ENCODE data around the gene PSMA7.
"Not testable (repeated sequence)": the region's sequence is repeated elsewhere in the genome, so short reads cannot be mapped to it uniquely, and the experiment has no call there.

PSMA7 gene

DNA sequence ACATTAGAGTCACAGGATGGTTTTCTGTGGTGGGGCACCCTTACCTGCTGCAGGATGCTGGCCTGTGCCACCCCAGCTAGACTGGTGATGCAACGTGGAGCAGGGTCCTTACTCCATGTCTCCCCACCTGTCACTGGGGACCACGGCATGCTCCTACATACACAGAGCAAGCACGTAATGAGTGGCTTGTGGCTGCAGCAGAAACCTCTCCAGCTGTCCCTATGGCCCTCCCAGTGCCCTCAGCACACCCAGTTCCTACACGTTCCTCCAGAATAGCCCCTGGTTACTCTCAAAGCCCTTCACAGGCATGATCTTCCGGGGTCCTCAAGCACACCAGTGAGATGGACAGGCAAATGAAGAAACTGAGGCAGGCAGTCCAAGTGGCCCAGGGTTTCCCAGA, 24.1 kb downstream of the PSMA7 start:
- DNase-seq, result no peak

DNA sequence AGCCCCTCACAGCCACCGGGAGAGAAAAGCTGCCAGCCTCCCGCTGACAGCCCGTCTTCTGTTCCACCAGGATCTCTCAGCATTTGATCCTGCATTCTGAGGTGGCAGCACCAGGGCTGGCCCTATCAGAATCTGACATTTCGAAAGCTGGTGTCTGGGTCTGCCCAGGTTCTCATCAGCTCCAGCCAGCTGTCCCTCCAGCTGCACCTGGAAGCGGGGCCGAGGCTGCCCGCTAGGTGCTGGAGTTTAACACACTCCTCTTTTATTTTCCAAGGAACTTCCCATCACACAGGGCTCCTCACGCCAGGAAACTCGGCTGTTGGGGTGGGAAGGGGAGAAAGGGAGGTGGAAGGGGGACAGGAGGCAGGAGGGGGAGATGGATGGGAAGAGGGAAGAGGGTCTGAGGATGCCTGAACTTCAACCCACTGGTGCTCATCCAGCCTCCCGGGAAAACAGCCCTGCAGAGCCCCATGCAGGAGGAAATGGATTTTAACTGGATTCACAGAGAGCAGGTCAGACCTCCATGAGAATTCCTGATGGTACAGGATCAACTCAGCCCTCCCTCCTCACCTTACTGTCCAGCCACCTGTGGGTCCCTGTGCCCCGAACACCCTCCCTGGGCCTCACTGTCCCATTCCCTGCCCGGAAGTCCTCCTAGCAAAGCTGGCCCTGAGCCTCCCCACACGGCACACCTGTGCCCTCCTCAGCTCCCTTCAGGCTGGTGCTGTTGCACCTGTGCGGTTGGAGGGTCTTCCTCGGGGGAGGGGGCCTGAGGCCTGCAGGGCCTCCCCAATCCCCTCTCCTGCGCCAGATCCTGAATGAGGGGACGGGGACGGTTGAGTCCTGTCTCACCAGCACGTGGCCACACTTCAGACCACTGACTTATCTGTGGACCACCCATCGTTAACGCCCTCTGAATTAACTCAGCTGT, 24.8 kb downstream of the PSMA7 start:
- no peak for DNase-seq

GRCh38 chr20:62117658-62118057, 25.5 kb downstream of the PSMA7 start:
- no peak for DNase-seq

DNA sequence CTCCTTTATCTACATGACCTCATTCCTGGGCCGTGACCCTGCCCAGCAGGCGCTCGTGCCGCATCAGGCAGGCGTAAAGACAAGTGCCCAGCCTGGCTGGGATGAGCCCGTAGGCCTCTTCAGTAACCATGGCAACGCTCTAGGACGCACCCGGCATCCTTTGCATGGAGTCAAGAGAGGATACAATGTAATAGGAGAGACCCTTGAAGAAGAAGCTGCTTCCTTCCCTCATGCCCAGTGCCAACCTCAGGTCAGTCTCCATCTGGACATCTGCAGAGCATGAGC, 25.9 kb downstream of the PSMA7 start:
- no peak for DNase-seq

DNA sequence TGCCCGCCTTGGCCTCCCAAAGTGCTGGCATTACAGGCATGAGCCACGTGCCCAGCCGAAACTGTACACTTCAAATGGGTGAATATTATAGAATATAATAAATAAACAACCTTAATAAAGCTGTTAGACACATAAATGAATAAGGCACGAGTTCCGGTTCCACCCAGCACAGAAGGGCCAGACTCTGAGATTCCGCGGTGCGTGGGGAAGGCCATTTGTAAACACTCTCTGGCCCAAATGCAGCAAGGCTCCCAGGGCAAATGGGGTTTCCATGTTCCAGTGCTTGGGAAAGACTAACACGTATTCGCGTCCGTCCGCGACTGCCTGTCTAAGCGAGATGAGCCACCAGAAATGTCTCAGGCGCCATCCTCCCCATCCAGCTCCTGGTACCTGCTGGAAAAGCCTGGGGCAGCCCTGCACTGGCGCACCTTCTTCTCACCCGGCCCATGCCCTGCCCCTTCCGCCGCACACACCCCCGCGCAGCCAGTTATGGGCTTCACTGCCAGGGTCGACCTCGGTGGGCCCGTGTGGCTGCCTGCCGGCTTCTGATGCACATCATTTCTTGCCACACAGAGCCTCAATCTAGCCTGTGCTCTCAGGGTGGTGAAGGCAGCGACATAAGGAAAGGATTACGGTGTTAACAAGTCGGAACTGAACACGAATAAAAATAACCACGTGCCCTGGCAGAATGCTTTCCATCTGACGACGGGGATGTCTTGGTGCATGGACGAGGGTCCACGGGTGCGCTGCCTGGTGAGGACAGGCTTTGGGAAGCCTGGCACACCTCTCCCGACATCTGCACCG, 26.4 kb downstream of the PSMA7 start:
- DNase-seq, result no peak

DNA sequence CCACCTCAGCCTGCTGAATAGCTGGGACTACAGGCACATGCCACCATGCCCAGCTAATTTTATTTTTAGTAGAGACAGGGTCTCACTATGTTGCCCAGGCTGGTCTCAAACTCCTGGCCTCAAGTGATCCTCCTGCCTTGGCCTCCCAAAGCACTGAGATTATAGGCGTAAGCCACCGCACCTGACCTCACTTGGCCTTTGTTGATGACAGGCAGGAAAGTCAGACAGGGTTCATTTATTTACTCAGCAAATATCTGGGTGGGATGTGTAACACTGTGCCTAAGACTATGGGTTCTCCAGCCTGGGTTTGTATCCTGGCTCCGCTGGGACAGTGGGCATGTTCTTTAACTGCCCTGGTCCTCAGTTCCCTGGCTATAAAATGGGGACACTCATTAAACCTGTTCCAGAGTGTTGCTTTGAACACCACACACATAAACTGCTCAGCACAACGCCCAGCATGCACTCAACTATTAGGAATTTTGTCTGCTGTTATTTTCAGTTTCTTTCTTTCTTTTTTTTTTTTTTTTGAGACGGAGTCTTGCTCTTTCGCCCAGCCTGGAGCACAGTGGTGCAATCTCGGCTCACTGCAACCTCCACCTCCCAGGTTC, 27.3 kb downstream of the PSMA7 start:
- DNase-seq, result not testable (repeated sequence)

GRCh38 chr20:62114894-62115293, 28.3 kb downstream of the PSMA7 start:
- no peak for DNase-seq

DNA sequence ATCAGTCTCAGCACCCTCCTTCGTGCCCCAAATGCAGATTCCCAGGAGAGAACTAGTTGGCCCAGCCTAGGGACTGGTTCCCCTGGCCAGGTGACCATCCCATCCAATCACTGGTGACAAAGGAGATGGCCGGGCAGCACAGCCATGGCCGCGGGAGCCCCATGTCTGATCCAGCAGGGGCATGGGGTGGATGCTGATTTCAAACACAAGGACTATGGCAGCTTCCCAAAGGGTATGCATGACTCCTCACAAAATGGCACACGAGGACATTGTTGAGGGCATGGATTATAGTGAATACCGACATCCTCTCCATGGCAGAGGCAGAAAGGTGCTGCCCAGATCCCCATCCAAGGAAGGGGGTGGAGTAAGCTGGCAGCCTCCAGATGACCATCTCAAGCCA, 30.8 kb downstream of the PSMA7 start:
- no peak for DNase-seq

- no peak for DNase-seq
Measured at GRCh38 chr20:62111148-62111547, 32.0 kb downstream of the PSMA7 start.

- no peak for DNase-seq
Measured at GRCh38 chr20:62105592-62105991, 37.6 kb downstream of the PSMA7 start.

GRCh38 chr20:62104791-62105345, 38.3 kb downstream of the PSMA7 start:
- no peak for DNase-seq

DNA sequence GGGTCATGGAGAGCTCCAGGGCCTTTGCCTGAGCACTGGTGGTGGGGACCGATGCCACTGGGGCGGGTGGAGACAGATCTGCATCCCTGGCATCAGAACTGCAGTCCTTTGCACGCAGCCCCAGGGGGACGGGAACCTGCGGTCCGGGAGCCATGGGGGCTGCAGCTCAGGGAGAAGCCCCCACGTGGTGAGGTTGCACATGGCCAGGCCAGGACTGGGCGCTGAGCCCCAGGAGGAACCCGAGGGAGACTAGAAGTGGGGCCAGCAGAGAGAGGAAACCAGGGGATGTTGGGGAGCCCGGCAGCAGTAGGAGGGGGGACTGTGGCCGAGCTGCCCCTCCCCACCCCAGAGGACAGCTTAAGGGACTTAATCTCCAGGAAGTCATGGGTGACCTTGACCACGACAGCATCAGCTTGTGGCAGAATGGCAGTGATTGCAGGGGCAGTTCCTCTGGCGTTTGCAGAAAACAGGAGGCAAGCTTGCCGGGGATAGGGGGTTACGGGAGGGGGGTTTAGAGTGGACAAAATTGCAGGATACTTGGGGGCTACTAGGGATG, 38.9 kb downstream of the PSMA7 start:
- DNase-seq, result no peak

GRCh38 chr20:62103508-62104233, 39.5 kb downstream of the PSMA7 start:
- DNase-seq, result no peak

- no peak for DNase-seq
Measured at GRCh38 chr20:62101078-62101477, 42.1 kb downstream of the PSMA7 start.

DNA sequence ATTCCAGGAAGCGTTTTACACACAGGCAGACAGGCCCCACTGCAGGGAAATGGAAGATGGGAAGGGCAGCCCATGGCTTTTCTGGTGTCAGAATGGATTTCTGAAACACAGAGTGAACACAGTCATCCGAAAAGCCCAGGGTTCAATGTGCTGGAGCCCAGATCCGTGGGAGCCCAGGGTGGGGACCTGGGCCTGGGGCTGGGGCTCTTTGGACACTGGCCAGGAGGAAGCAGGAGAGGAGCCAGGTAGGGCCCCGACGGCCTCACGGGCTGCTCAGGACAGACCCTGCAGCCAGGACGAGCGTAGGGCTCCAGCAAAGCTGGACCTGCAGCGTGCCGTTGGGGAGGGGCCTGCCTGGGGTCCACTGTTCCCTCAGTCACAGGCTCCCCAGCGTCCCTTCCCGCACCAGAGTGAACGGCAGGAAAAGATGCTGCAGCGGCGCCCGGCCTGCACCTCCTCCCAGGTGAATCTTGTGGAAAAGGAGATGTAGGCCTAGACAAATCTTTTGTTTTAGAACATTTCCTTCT, 45.2 kb downstream of the PSMA7 start:
- no peak for DNase-seq

DNA sequence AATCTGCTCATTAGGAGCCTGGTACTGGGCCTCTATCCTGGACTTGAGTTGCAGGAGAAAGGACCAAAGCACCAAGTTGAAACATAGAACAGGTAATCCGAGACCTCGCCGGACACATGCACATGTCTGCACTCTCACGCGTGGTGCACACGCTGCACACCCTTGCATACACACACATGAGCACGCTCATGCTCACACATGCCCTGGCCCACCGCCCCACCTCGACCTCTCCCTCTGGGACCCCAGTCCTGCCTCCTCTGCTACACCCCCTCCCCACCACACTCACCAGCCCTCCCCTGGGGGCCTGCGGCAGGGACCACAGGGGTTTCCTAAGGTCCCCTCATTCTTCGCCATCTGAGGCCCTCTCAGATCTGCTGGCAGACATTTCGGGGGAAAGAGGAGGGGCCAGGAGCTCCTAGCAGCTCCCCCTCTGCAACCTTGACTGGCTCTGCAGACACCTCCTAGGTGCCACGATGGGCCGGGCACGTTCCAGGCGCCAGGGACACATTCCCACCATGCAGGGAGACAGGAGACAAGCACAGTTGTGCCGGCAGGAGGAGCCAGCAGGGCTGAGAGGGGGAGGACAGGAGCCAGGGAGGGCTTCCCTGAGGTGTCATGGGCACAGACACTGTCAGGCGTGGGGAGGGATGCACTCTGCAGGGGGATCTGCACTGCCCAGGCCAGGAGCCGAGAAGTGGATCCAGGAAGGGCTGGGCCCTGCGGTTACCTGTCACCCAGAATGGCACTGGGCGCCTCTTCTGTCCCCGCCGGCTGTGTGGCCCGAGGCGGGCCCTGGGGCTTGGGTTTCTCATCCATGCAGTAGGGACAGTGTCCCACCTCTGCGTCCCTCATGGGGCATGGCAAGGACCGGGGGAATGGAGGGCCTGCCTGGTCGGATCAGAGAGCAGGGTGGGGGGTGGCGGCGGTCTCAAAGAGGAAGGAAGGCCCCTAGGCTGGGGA, 46.5 kb downstream of the PSMA7 start:
- DNase-seq, result no peak

GRCh38 chr20:62089393-62089792, 53.8 kb downstream of the PSMA7 start:
- no peak for DNase-seq

DNA sequence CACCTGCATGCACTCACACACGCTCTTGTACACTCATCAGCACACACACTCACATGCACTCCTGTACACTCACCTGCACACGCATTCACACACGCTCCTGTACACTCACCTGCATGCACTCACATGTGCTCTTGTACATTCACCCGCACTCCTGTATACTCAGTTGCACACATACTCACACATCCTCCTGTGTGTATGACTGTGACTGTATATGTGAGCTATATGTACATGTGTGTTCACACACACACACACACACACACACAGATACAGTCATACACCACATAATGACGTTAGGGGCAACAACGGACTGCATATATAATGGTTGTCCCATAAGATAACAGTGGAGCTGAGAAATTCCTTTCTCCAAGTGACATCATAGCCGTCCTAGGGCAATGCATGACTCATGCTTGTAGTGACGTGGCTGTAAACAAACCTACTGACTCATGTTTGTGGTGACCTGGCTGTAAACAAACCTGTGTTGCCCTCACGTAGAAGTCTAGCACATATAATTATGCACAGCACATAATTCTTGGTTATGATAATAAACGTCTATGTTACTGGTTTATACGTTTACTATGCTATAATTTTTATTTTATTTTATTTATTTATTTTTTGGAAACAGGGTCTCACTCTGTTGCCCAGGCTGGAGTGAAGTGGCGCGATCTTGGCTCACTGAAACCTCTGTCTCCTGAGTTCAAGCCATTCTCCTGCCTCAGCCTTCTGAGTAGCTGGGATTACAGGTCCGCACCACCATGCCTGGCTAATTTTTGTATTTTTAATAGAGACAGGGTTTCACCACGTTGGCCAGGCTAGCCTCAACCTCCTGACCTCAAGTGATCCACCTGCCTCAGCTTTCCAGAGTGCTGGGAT, 54.7 kb downstream of the PSMA7 start:
- DNase-seq, result no peak

- DNase-seq, result no peak
Measured at GRCh38 chr20:62087632-62088031, 55.6 kb downstream of the PSMA7 start.

GRCh38 chr20:62087227-62087626, 56.0 kb downstream of the PSMA7 start:
- DNase-seq, result no peak
